ENCODE results near the gene MAP1LC3B2.

- TF ChIP-seq CTCF (IDR thresholded peaks at IDR 0.05) (no peak), POLR2A (IDR thresholded peaks at IDR 0.05) (no peak), EP300 (IDR thresholded peaks at IDR 0.05) (no peak)
These were observed 55.2 kb downstream of the MAP1LC3B2 start for GRCh38 chr12:116614194-116614915.

All from upper lobe of left lung (tissue), 4 donors.